ENCODE data around the gene NUDT13. TPM values are rescaled to one million over a fixed set of nuclear protein-coding genes. Genes with fewer than 3 reads are reported as not detected.

NUDT13 gene
- total RNA-seq (2014; rRNA removed; shearing (Covaris generic)) (0.51 and 1.7 TPM in 2 replicates), polyA plus RNA-seq (2016; fragmentation: Nextera tagmentation; extraction: Ambion mirVana) (1.2 and 1.4 TPM in 2 replicates)

DNA sequence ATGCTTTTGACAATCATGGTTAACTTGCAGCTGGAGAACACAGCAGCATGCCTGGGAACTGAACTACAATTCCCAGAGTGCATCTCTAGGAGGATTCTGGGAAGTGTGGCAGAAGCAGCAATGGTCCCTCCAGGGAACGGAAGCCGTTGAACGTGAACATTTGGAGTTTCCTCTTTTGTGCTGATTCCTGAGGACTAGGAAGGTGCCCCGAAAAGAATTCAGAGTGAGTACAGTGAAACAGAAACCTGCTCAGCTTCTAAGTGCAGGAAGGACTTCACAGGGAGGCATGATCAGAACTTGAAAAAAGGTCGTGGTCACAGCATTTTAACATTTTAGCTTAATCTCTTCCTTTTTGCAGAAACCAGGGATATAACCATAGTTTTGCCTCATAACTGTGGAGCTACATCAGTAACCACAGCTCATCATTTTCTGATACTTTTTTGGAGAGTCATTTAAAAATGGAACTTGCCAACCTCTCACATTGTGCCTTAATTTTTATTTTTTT is at the start of gene NUDT13:
Gene NUDT13 (plus strand): TSS at position 111 of the 505 bp plus-strand sequence. CDS start 3,911 bp downstream, outside the sequence.
- peaks cover 4% of the 10 kb centered on the region; the same call in 1 of the 2 replicates for H3K79me2 ChIP-seq (ENCODE audit: insufficient read depth)
- H3K36me3 ChIP-seq (ENCODE audit: low read depth): no peaks in the 10 kb centered on the region
- TF ChIP-seq EZH2phosphoT487 (IDR thresholded peaks at IDR 0.05; ENCODE audit: insufficient read depth, low read depth) (no peak), EZH2 (IDR thresholded peaks at IDR 0.05; ENCODE audit: insufficient read depth, poor library complexity, severe bottlenecking) (no peak)
- H2AFZ ChIP-seq: peak within 1 kb of the TSS; percentile 90
- peak within 1 kb of the TSS; percentile 81 for H3K4me3 ChIP-seq
- peak within 1 kb of the TSS; percentile 94 for H3K27ac ChIP-seq
- no peaks in the 10 kb centered on the region for H3K27me3 ChIP-seq (replicated peaks; ENCODE audit: insufficient read depth)
- no peaks in the 10 kb centered on the region for H3K9me3 ChIP-seq (ENCODE audit: low read depth)
- H3K4me2 ChIP-seq (ENCODE audit: unreplicated experiment): peak within 1 kb of the TSS; percentile 91
- DNase-seq: peak; percentile 88
- H3K4me1 ChIP-seq (ENCODE audit: insufficient read depth): peaks cover 24% of the 10 kb centered on the region
- H3K9ac ChIP-seq: peak within 1 kb of the TSS; percentile 84
- in situ Hi-C loops (cut with MboI): no loop called here
- no peaks in the 10 kb centered on the region for H3K9me2 ChIP-seq (ENCODE audit: insufficient read depth)
- 0 to 1% methylated on average over 5 of the region's 5 CpGs for WGBS, 2 experiments (ENCODE audit: low coverage in 1 of 2, low lambda C conversion rate in 2 of 2, missing lambda C conversion rate in 2 of 2)
- H4K20me1 ChIP-seq (ENCODE audit: insufficient read depth): no peaks in the 10 kb centered on the region
- H3F3A ChIP-seq (ENCODE audit: insufficient read depth): peaks cover 33% of the 10 kb centered on the region

DNA sequence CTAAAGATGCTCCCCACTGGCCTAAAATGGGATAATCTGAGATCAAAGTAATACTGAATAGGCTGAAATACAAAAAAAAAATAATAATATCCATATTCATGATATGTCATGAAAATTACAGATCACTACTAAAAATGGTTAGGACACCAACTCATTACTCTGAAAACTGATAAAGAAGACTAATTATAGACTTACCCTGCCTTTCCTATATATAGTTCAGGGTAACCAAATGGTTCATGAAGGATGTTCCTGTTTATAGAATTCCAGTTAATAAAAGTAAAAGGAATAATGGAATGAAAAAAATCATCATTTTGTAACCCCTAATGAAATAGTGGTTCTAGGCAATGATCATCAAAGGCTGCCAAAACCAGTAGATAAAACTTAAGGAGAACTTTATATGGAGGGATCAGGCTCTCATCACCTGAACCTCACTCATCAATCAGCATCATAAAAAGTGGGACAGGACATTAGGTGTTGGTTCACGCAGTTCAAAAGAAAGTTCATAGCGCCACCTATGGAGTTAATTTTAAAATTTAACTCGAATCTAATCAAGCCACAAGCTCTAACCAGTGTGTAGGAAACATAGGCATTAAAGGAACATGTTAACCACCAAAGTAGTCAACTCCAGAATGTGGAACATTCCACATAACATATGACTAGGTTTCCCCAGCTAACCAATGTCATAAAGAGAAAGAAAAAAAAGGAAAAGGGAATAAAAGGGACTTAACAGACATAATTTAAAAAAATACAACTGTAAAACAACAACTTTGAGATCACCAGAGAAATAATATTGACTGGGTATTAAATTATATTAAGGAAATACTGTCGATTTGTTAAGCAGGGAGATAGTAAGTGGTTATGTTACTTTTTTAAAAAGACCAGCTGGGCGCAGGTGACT is 49.3 kb upstream of the NUDT13 start:
- H2AFZ ChIP-seq: no peak overlapping the region
- no peak overlapping the region for H3K27ac ChIP-seq
- peaks cover 21% of the 10 kb centered on the region for H3K4me1 ChIP-seq (ENCODE audit: insufficient read depth)
- no peak overlapping the region for H3K9ac ChIP-seq
- H3K9me3 ChIP-seq (ENCODE audit: low read depth): no peaks in the 10 kb centered on the region
- in situ Hi-C loops (cut with MboI): no loop called here
- H3F3A ChIP-seq (ENCODE audit: insufficient read depth): peaks cover 44% of the 10 kb centered on the region
- peak; percentile 48 for DNase-seq
- H3K79me2 ChIP-seq (ENCODE audit: insufficient read depth): peaks cover 70% of the 10 kb centered on the region
- TF ChIP-seq EZH2phosphoT487 (IDR thresholded peaks at IDR 0.05; ENCODE audit: insufficient read depth, low read depth) (no peak), EZH2 (IDR thresholded peaks at IDR 0.05; ENCODE audit: insufficient read depth, poor library complexity, severe bottlenecking) (no peak)
- no peaks in the 10 kb centered on the region for H3K27me3 ChIP-seq (replicated peaks; ENCODE audit: insufficient read depth)
- H3K4me3 ChIP-seq: no peak overlapping the region
- WGBS, 2 experiments (ENCODE audit: low coverage in 1 of 2, low lambda C conversion rate in 2 of 2, missing lambda C conversion rate in 2 of 2): 49 to 52% methylated on average over 5 of the region's 5 CpGs
- no peak overlapping the region for H3K4me2 ChIP-seq (ENCODE audit: unreplicated experiment)
- peaks cover 36% of the 10 kb centered on the region for H3K36me3 ChIP-seq (ENCODE audit: low read depth)
- H4K20me1 ChIP-seq (ENCODE audit: insufficient read depth): no peaks in the 10 kb centered on the region
- no peaks in the 10 kb centered on the region for H3K9me2 ChIP-seq (ENCODE audit: insufficient read depth)

DNA sequence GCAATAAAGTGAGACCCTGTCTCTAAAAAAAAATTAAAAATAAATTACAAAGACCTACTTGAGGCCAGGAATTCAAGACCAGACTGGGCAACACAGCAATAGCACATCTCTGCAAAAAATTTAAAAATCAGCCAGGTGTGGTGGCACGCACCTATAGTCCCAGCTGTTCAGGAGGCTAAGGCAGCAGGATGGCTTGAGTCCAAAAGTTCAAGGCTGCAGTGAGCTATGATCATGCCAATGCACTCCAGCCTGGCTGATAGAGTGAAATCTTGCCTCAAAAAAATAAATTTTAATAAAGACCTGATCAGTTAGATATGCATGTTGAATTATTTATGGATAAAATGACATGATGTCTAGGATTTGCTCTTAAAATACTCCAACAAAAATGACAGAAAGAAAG is 48.5 kb upstream of the NUDT13 start:
- peaks cover 23% of the 10 kb centered on the region for H3K4me1 ChIP-seq (ENCODE audit: insufficient read depth)
- peaks cover 39% of the 10 kb centered on the region for H3K36me3 ChIP-seq (ENCODE audit: low read depth)
- no peak overlapping the region for H3K4me2 ChIP-seq (ENCODE audit: unreplicated experiment)
- no peaks in the 10 kb centered on the region for H4K20me1 ChIP-seq (ENCODE audit: insufficient read depth)
- peaks cover 51% of the 10 kb centered on the region for H3F3A ChIP-seq (ENCODE audit: insufficient read depth)
- no peaks in the 10 kb centered on the region for H3K9me2 ChIP-seq (ENCODE audit: insufficient read depth)
- no peaks in the 10 kb centered on the region for H3K27me3 ChIP-seq (replicated peaks; ENCODE audit: insufficient read depth)
- TF ChIP-seq EZH2phosphoT487 (IDR thresholded peaks at IDR 0.05; ENCODE audit: insufficient read depth, low read depth): no peak
- TF ChIP-seq EZH2 (IDR thresholded peaks at IDR 0.05; ENCODE audit: insufficient read depth, poor library complexity, severe bottlenecking): no peak
- H3K4me3 ChIP-seq: no peak overlapping the region
- in situ Hi-C loops (cut with MboI): no loop called here
- H3K27ac ChIP-seq: no peak overlapping the region
- H3K79me2 ChIP-seq (ENCODE audit: insufficient read depth): peaks cover 74% of the 10 kb centered on the region
- no peaks in the 10 kb centered on the region for H3K9me3 ChIP-seq (ENCODE audit: low read depth)
- H3K9ac ChIP-seq: no peak overlapping the region
- 89 to 95% methylated on average over 1 of the region's 1 CpG for WGBS, 2 experiments (ENCODE audit: low coverage in 1 of 2, low lambda C conversion rate in 2 of 2, missing lambda C conversion rate in 2 of 2)
- DNase-seq: no peak
- no peak overlapping the region for H2AFZ ChIP-seq

DNA sequence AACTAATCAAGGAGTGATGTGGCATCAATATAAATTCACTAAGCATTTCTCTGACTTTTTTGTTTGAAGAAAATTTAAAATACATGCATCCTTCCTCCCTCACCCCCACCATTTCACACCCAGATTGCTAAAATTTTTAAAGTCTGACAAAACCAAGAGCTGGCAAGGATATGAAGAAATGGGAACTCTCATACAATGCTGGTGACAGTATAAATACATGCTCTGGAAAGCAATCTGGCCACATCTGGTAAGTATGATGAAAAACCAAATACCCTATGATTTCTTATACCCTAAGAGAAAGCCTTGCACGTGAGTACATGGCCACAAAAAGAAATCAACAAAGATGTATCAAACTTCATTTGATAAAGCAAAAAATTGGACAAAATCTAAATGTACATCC is 44.8 kb upstream of the NUDT13 start:
- peaks cover 70% of the 10 kb centered on the region for H3F3A ChIP-seq (ENCODE audit: insufficient read depth)

More for the DNA sequence above, 44.8 kb upstream of the NUDT13 start:
- no peak overlapping the region for H3K4me3 ChIP-seq
- no peak overlapping the region for H2AFZ ChIP-seq
- peaks cover 91% of the 10 kb centered on the region for H3K79me2 ChIP-seq (ENCODE audit: insufficient read depth)
- no peaks in the 10 kb centered on the region; the same call in 1 of the 2 replicates for H4K20me1 ChIP-seq (ENCODE audit: insufficient read depth)
- H3K4me1 ChIP-seq (ENCODE audit: insufficient read depth): peaks cover 23% of the 10 kb centered on the region
- peak overlapping the region; percentile 24 for H3K4me2 ChIP-seq (ENCODE audit: unreplicated experiment)
- H3K27ac ChIP-seq: peak overlapping the region; percentile 23
- DNase-seq: peak; percentile 53
- in situ Hi-C loops (cut with MboI): no loop called here
- TF ChIP-seq EZH2 (IDR thresholded peaks at IDR 0.05; ENCODE audit: insufficient read depth, poor library complexity, severe bottlenecking) (no peak), EZH2phosphoT487 (IDR thresholded peaks at IDR 0.05; ENCODE audit: insufficient read depth, low read depth) (no peak)
- 63 to 68% methylated on average over 1 of the region's 1 CpG for WGBS, 2 experiments (ENCODE audit: low coverage in 1 of 2, low lambda C conversion rate in 2 of 2, missing lambda C conversion rate in 2 of 2)
- no peaks in the 10 kb centered on the region for H3K27me3 ChIP-seq (replicated peaks; ENCODE audit: insufficient read depth)
- H3K9me2 ChIP-seq (ENCODE audit: insufficient read depth): no peaks in the 10 kb centered on the region
- H3K9ac ChIP-seq: no peak overlapping the region
- H3K9me3 ChIP-seq (ENCODE audit: low read depth): no peaks in the 10 kb centered on the region
- peaks cover 61% of the 10 kb centered on the region for H3K36me3 ChIP-seq (ENCODE audit: low read depth)

All from GM23248 (cell line).